Central memory CD8-positive, alpha-beta T cell (primary cell): Measurements from ENCODE around the gene FPR3.

Experiments used
- ATAC-seq: fragments of 150-1000 bp; cut with Tn5 transposase; replicated peaks from 2 replicates; pipeline ENCODE4 v1.10.0; 2022; ENCODE audit warnings: mild to moderate bottlenecking, moderate FRiP score, moderate number of reproducible peaks; ENCODE audit not compliant: poor library complexity, severe bottlenecking; ENCODE audit errors: extremely low read depth
- DNase-seq, 2 donors: peaks; one replicate each; pipeline ENCODE4 v3.0.0; 2021; ENCODE audit warnings: low spot score in 2 of 2
- H3K27ac Mint-ChIP-seq: one replicate; pipeline ENCODE4 v1.8.0; 2022; ENCODE audit warnings: low read depth, mild to moderate bottlenecking, moderate library complexity, mixed read lengths
- H3K27me3 Mint-ChIP-seq: one replicate; pipeline ENCODE4 v1.8.0; 2022; ENCODE audit warnings: mixed read lengths
- H3K36me3 Mint-ChIP-seq: one replicate; pipeline ENCODE4 v1.8.0; 2022; ENCODE audit warnings: mild to moderate bottlenecking, moderate library complexity, mixed read lengths; ENCODE audit not compliant: insufficient read depth
- H3K4me1 Mint-ChIP-seq: one replicate; pipeline ENCODE4 v1.8.0; 2022; ENCODE audit warnings: mixed read lengths
- H3K4me3 Mint-ChIP-seq: one replicate; pipeline ENCODE4 v1.8.0; 2022; ENCODE audit warnings: mild to moderate bottlenecking, moderate library complexity, mixed read lengths
- H3K9me3 Mint-ChIP-seq: one replicate; pipeline ENCODE4 v1.8.0; 2022; ENCODE audit warnings: mixed read lengths

Gene FPR3, protein sequence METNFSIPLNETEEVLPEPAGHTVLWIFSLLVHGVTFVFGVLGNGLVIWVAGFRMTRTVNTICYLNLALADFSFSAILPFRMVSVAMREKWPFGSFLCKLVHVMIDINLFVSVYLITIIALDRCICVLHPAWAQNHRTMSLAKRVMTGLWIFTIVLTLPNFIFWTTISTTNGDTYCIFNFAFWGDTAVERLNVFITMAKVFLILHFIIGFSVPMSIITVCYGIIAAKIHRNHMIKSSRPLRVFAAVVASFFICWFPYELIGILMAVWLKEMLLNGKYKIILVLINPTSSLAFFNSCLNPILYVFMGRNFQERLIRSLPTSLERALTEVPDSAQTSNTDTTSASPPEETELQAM

DNA sequence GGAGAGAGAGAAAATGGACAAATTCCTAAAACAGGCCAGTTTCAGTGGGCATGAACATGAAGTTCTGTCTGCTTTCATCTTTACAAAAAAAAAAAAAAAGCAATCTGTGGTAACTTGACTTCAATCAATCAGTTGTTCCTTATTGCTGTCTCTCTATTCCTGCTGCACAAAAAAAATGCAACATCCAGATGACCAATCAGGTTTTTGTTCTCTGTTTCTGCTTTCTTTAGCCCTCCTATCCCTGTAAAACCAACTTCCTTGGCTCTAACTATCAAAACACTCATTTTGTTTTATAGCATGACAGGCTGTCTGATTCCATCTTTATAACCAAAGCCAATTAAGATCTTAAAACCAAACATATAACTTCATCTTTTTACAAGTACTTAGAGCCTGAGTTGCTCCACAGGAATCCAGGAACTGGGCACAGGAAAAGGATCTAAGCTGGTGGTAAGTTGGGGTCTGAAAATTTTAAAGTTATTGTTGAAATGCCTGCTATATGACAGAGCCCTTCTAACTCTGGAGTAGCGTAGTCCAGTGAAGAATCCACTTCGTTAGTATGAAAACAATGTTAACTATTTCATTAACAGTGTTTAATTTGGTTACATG lies at the start of gene FPR3:
Gene FPR3, plus strand, starts transcription at position 273 of the 606 bp plus-strand sequence. CDS start 28,592 bp downstream, outside the sequence.
- no peaks in the 10 kb centered on the region for H3K4me1 Mint-ChIP-seq
- H3K27ac Mint-ChIP-seq: no peak within 1 kb of the TSS
- H3K36me3 Mint-ChIP-seq: peaks cover 2% of the 10 kb centered on the region
- peaks cover 26% of the 10 kb centered on the region for H3K9me3 Mint-ChIP-seq
- ATAC-seq (no peak), DNase-seq (no peak)
- H3K27me3 Mint-ChIP-seq: peaks cover 29% of the 10 kb centered on the region
- H3K4me3 Mint-ChIP-seq: no peak within 1 kb of the TSS

DNA sequence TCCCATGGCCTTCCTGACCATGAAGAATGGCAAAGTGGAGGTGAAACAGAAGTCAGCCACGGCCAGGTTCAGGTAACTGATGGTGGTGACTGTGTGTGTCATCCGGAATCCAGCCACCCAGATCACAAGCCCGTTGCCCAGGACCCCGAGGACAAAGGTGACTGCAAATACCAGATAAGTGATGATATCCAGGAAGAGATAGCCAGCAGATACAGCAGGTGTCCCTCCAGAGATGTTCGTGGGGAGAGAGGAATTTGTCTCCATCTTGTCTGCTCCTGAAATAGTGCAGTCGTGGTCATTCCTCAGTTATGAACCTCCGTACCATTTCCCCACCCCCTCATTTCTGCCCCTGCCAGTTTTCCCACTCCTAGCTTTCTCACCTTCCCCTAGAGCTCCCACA lies 48.2 kb upstream of the FPR3 start:
- no peak for DNase-seq
- Mint-ChIP-seq H3K27ac (no peak overlapping the region), H3K36me3 (no peaks in the 10 kb centered on the region), H3K9me3 (peaks cover 20% of the 10 kb centered on the region), H3K27me3 (peaks cover 29% of the 10 kb centered on the region), H3K4me3 (no peak overlapping the region), H3K4me1 (no peaks in the 10 kb centered on the region)
- ATAC-seq: no peak

DNA sequence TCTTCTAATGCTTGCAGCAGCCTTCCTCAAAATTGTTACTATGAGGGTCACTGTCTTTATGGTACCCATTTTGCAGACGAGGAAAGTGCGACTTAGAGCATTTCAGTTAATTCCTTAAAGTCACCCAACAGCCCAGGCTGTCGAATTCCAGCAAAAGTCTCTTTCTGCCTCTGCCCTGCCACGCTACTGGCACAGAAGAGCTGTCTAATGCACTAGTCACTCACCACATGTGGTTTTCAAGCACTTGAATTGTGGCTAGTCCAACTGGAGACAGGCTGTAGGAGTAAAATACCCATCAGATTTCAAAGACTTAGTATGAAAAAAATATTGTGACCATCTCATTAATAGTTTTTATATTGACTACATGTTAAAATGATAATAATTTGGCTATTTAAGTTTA lies 45.0 kb upstream of the FPR3 start:
- Mint-ChIP-seq H3K36me3 (no peaks in the 10 kb centered on the region), H3K4me3 (no peak overlapping the region), H3K27me3 (peaks cover 18% of the 10 kb centered on the region), H3K9me3 (peaks cover 20% of the 10 kb centered on the region), H3K4me1 (no peaks in the 10 kb centered on the region), H3K27ac (no peak overlapping the region)
- ATAC-seq: no peak
- no peak for DNase-seq

DNA sequence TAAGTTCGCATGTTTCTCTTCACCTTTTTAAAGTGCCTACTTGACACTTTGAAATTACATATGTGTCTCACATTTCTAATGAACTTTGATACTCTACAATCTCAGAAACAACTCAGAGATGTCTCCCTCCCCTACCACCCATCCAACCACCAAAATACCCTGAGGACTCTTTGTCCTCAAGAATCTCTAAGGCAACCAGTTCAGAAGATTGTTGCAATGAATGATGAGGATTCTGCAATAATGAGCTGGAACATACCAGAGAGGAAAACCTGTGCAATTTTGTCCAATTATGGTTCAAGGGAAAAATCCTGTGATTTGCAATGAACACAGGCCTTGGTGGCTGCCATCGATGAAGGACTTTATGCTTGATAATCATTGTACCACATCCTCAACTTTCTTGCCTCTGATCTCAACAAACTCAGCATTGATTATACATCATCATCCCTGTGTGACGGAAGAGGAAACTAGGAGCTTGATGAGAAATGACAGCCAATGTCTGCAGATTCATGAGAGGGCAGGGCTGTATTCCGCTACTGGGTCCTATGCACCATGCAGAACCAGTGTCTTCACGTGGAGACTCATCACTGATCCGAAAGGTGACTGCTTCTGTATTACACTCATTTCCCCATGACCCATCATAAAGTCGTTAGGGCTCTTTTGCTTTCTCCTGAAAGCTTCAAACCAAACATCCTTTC lies 44.4 kb upstream of the FPR3 start:
- no peak overlapping the region for H3K27ac Mint-ChIP-seq

DNA sequence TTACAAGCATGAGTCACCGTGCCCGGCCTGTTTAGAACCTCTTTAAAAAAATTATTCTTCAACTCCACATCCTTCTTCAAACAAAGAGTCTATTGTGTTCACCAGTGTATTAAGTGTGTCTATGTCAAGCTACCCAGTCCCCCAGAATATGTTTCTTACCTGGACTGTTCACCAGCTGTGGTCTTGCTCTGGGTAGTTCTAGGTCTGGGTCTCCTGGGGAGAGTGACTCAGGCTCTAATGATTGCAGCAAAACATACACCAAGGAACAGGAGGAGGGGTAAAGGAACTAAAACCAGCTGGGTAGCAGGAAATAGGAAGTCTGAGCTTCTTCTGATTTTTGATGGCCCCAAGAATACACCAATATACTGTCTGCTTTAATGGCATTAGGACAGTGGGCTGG lies 43.3 kb upstream of the FPR3 start, which contains the start of gene FPR1:
Gene FPR1, minus strand, starts transcription at position 224 of the 400 bp plus-strand sequence. CDS start 4,884 bp downstream, outside the sequence.
- H3K4me1 Mint-ChIP-seq: no peaks in the 10 kb centered on the region
- no peak for DNase-seq
- H3K27me3 Mint-ChIP-seq: peaks cover 18% of the 10 kb centered on the region
- H3K36me3 Mint-ChIP-seq: no peaks in the 10 kb centered on the region
- no peak within 1 kb of the TSS for H3K4me3 Mint-ChIP-seq
- ATAC-seq: no peak
- H3K9me3 Mint-ChIP-seq: peaks cover 26% of the 10 kb centered on the region
- no peak within 1 kb of the TSS for H3K27ac Mint-ChIP-seq

More for the DNA sequence above, 44.4 kb upstream of the FPR3 start:
- no peak for DNase-seq
- Mint-ChIP-seq H3K27me3 (peaks cover 18% of the 10 kb centered on the region), H3K4me1 (no peaks in the 10 kb centered on the region), H3K9me3 (peaks cover 25% of the 10 kb centered on the region), H3K4me3 (no peak overlapping the region), H3K36me3 (no peaks in the 10 kb centered on the region)
- no peak for ATAC-seq

DNA sequence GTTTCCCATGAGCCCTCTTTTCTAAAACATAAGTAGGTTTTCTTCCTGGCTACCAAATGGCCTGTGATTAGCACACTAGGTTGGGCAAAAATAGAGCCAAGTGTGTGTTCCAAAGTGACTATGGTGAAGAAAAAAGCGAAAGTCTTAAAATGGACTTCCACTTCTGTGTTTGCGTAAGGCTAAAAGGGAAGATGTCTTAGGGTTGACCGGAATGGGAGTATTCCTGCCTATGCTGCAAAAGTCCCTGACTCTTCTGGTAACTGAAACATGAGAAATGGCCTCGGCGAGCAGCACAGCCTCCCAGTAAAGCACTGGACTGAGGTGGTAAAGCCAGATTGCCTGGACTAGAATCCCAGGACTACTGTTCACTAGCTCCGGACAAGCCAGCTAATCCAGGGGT lies 40.8 kb upstream of the FPR3 start:
- no peak for ATAC-seq
- Mint-ChIP-seq H3K4me3 (no peak overlapping the region), H3K36me3 (no peaks in the 10 kb centered on the region)

DNA sequence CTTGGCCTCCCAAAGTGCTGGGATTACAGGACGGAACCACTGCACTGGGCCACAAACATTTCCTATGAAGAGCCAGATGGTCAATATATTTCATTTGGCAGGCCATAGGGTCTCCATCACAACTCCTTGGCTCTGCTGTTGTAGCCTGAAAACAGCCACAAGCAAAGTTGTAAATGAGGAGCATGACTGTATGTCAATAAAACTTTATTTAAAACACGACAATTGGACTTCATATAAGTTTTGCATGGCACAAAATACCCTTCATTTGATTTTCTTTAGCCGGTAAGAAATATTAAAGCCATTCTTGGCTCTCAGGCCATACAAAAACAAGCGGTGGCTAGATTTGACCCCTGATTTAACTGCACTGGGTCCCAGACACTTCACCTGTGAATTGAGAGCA lies 40.2 kb upstream of the FPR3 start:
- Mint-ChIP-seq H3K4me1 (no peaks in the 10 kb centered on the region), H3K9me3 (peaks cover 15% of the 10 kb centered on the region), H3K36me3 (no peaks in the 10 kb centered on the region), H3K27ac (no peak overlapping the region), H3K4me3 (no peak overlapping the region), H3K27me3 (peaks cover 18% of the 10 kb centered on the region)
- no peak for DNase-seq
- no peak for ATAC-seq

More for the DNA sequence above, 40.8 kb upstream of the FPR3 start:
- Mint-ChIP-seq H3K4me1 (no peaks in the 10 kb centered on the region), H3K27me3 (peaks cover 18% of the 10 kb centered on the region), H3K9me3 (peaks cover 15% of the 10 kb centered on the region), H3K27ac (no peak overlapping the region)
- no peak for DNase-seq

DNA sequence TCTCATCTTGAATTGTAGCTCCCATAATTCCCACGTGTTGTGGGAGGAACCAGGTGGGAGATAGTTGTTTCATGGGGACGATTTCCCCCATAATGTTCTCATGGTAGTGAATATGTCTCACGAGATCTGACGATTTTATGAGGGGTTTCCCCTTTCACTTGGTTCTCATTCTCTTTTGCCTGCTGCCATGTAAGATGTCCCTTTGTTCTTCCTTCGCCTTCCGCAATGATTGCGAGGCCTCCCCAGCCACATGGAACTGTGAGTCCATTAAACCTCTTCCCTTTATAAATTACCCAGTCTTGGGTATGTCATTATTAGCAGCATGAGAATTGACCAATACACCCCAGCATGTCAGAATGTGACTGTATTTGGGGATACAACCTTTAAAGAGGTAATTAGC lies 39.4 kb upstream of the FPR3 start:
- ATAC-seq (no peak), DNase-seq (no peak)
- Mint-ChIP-seq H3K4me1 (no peaks in the 10 kb centered on the region), H3K9me3 (peaks cover 15% of the 10 kb centered on the region), H3K27ac (no peak overlapping the region), H3K36me3 (no peaks in the 10 kb centered on the region), H3K27me3 (peaks cover 18% of the 10 kb centered on the region), H3K4me3 (no peak overlapping the region)

DNA sequence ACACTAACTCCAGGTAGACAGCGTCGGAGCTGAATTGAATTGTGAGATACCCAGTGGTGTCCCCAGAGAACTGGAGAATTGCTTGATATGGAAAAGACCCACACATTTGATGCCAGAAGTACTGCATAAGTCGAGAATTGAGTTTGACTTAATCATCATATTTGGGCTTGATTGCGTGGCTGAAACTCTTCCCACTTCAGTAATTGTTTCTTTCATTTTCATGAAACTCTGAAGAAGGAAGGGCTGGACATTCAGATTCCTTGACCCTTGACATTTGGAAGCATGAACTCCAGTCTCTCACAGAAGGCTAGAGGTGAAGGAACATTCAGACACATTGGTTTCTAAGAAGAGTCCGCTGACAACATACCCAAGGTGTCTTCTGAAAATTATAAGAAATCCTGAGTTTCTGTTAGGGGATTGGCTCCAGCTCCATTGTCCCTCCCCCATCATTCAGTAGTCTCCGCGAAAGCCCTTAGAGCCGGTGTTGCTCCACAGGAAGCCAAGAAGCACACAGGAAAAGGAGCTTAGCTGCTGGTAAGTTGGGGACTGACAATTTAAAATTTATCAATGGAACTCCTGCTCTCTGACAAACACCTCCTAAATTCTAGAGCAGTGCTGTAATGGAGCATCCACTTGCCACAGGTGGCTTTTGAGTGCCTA lies 34.1 kb upstream of the FPR3 start, which contains the start of gene FPR2:
Gene FPR2, plus strand, starts transcription at position 484 of the 660 bp plus-strand sequence. CDS start 7,479 bp downstream, outside the sequence.
- H3K9me3 Mint-ChIP-seq: peaks cover 17% of the 10 kb centered on the region
- H3K27ac Mint-ChIP-seq: no peak within 1 kb of the TSS
- peaks cover 6% of the 10 kb centered on the region for H3K4me1 Mint-ChIP-seq
- ATAC-seq (no peak), DNase-seq (no peak)
- no peaks in the 10 kb centered on the region for H3K36me3 Mint-ChIP-seq
- H3K27me3 Mint-ChIP-seq: peaks cover 34% of the 10 kb centered on the region
- no peak within 1 kb of the TSS for H3K4me3 Mint-ChIP-seq

DNA sequence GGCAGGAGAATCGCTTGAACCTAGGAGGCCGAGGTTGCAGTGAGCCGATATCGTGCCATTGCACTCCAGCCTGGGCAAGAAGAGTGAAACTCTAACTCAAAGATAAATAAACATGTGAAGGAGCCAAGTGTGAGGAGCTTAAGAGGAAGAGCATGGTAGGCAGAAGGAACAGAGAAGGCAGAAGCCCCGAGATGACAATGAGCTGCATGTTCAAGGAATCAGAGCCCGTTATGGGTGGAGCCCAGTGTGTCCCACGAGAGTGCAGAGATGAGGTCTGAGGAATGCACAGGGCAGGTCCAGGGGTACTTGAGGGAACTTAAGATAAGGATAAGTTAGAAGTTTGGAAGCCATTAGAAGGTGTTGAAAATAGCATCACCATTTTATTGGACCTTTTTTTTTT lies 33.3 kb upstream of the FPR3 start:
- Mint-ChIP-seq H3K4me3 (no peak overlapping the region), H3K4me1 (peaks cover 6% of the 10 kb centered on the region), H3K27me3 (peaks cover 34% of the 10 kb centered on the region), H3K36me3 (no peaks in the 10 kb centered on the region), H3K9me3 (peaks cover 16% of the 10 kb centered on the region), H3K27ac (no peak overlapping the region)
- ATAC-seq (no peak), DNase-seq (no peak)

DNA sequence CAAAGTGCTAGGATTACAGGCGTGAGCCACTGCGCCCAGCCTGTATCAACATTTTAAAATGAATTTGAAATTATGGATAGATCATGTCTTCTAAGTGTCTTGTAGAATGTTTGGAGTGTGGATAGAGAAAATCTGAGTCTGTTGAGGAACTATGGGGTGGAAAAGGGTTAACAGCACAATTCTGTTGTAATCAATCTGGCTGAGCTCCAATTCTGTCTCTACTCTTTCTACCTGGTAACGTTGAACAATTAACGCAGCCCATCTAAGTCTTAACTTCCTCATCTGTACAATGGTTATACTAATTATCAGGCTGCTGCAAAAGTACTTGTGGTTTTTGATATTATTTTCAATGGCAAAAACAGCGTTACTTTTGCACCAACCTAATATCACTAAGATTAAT lies 29.9 kb upstream of the FPR3 start:
- DNase-seq: no peak

DNA sequence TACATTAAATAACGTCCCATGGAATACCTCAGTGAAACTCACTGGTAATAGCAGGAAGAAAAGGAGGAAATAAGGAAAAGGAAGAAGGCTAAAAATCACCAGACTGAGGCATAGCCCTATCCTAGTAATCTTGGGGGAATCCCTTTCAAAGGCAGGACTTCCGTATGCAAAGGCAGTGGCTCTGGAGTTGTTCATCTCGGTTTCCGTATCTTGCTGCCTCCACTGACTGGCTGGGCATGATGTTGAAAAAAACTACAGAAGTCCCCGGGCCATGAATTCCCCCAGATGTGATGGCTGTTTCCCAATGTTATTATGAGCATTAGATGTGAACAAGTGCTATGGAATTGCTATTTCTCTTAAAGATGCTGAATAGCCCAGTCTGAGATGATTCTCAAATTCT lies 28.5 kb upstream of the FPR3 start:
- peaks cover 46% of the 10 kb centered on the region for H3K27me3 Mint-ChIP-seq
- peaks cover 16% of the 10 kb centered on the region for H3K9me3 Mint-ChIP-seq

More for the DNA sequence above, 29.9 kb upstream of the FPR3 start:
- no peaks in the 10 kb centered on the region for H3K36me3 Mint-ChIP-seq
- no peak for ATAC-seq
- no peak overlapping the region for H3K4me3 Mint-ChIP-seq
- peaks cover 6% of the 10 kb centered on the region for H3K4me1 Mint-ChIP-seq
- peaks cover 47% of the 10 kb centered on the region for H3K27me3 Mint-ChIP-seq
- H3K27ac Mint-ChIP-seq: no peak overlapping the region
- peaks cover 16% of the 10 kb centered on the region for H3K9me3 Mint-ChIP-seq

More for the DNA sequence above, 28.5 kb upstream of the FPR3 start:
- no peak overlapping the region for H3K4me3 Mint-ChIP-seq
- DNase-seq (no peak), ATAC-seq (no peak)
- no peaks in the 10 kb centered on the region for H3K36me3 Mint-ChIP-seq
- H3K27ac Mint-ChIP-seq: no peak overlapping the region
- peaks cover 6% of the 10 kb centered on the region for H3K4me1 Mint-ChIP-seq
